Effector memory CD8-positive, alpha-beta T cell (primary cell): ENCODE data around the gene HOXD11.

Source experiments
- ATAC-seq: fragments of 150-1000 bp; cut with Tn5 transposase; replicated peaks from 2 replicates; pipeline ENCODE4 v1.10.0; 2021; ENCODE audit warnings: mild to moderate bottlenecking, moderate library complexity
- DNase-seq, 3 experiments: peaks; one replicate each; pipeline ENCODE4 v3.0.0; 2021
- H3K27ac Mint-ChIP-seq, 2 donors: one replicate each; pipeline ENCODE4 v1.8.0; 2022; ENCODE audit warnings: mild to moderate bottlenecking in 2 of 2, mixed read lengths in 2 of 2, moderate library complexity in 2 of 2
- H3K27me3 Mint-ChIP-seq, 2 donors: one replicate each; pipeline ENCODE4 v1.8.0; 2022; ENCODE audit warnings: mixed read lengths in 2 of 2
- H3K36me3 Mint-ChIP-seq: one replicate; pipeline ENCODE4 v1.8.0; 2022; ENCODE audit warnings: mild to moderate bottlenecking, moderate library complexity, mixed read lengths; ENCODE audit not compliant: insufficient read depth
- H3K4me1 Mint-ChIP-seq, 2 donors: one replicate each; pipeline ENCODE4 v1.8.0; 2022; ENCODE audit warnings: low read depth in 2 of 2, mixed read lengths in 2 of 2
- H3K4me3 Mint-ChIP-seq, 2 donors: one replicate each; pipeline ENCODE4 v1.8.0; 2022; ENCODE audit warnings: mild to moderate bottlenecking in 2 of 2, mixed read lengths in 2 of 2, moderate library complexity in 2 of 2
- H3K9me3 Mint-ChIP-seq, 2 donors: one replicate each; pipeline ENCODE4 v1.8.0; 2022; ENCODE audit warnings: mixed read lengths in 2 of 2

The HOXD11 gene

DNA sequence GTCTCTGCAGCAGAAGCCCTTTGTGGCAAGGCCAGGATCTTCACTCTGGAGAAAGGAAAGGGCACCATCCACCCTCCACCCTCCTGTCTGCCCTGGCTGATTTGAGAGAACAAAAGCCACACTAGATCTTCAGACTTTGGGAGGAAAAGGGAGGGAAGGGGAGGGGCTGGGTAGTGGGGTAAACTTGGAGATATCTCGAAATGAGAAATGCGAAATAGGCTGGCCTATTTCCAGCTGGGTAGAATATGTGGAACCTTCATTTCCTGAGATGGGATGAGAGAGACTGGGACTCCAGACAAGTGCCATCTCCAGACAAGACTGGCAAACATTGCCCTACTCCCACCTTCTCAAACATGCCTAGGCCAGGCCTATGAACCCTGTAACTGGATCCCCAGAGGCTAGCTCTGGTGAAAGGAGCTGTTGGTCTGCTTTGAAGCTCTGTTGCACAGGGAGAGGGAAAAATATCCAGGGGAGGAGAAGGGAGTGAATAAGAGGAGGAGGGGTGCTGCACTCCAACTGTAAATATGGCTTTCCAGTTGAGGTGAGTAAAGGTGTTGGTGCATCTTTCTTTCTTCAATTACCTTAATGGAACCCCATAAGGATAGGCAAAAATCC, 5.8 kb upstream of the HOXD11 start:
- Mint-ChIP-seq H3K4me3 (no peak overlapping the region), H3K9me3 (no peaks in the 10 kb centered on the region), H3K36me3 (peaks cover 42% of the 10 kb centered on the region), H3K27me3 (peaks cover 94 to 100% of the 10 kb centered on the region in 2 donors), H3K4me1 (peaks cover 20 to 36% of the 10 kb centered on the region in 2 donors), H3K27ac (no peak overlapping the region)
- no peak for ATAC-seq
- DNase-seq = no peak

DNA sequence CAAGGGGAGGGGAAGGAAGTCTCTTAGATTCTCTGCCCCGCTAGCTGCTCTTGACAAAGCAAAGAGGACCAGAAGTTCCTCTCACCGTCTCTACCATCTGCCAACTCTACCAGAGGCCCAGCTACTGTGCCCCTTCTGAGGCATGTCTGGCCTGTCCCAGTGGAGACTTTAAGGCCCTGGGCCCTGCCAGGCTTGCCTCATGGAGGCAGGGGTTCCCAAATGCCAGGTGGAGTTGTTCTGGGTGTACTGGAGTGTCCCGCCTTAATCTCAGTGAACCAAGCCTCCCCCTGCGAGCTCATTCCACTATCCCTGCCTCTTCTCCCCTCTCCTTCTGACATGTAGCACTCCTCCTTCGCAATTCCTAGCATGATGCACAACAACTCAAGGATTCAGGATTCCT, 5.2 kb upstream of the HOXD11 start:
- Mint-ChIP-seq H3K4me3 (no peak overlapping the region), H3K27me3 (peaks cover 91 to 100% of the 10 kb centered on the region in 2 donors), H3K27ac (no peak overlapping the region), H3K4me1 (peaks cover 17 to 33% of the 10 kb centered on the region in 2 donors), H3K36me3 (peaks cover 42% of the 10 kb centered on the region), H3K9me3 (no peaks in the 10 kb centered on the region)
- ATAC-seq (no peak), DNase-seq (no peak)

DNA sequence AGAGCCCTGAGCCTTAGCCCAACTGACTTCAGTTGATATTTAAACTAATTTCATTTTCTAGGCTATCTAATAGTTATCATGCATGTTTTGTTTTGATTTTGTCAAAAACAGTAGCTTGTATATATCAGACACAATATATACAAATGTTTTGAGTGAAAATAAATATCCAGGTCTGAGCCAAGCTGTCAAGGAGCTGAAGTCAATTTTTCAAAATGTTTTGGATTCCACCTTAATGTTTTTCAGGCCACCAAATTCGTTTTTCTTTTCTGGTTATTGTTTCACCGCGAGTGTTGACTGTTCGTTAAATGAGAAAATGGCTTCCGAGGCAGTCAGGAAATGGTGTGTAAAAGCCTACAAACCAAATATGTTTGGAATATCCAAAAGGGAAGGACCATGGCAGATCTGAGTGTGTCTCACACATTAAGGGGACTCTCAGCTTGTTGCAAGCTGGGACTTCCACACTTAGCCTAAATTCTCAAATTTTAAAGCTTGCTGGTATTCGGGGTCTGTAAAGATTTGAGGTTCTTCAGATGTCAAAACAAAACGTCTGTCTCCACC, 4.7 kb upstream of the HOXD11 start:
- H3K36me3 Mint-ChIP-seq = peaks cover 38% of the 10 kb centered on the region
- peaks cover 86 to 99% of the 10 kb centered on the region in 2 donors for H3K27me3 Mint-ChIP-seq
- no peak overlapping the region for H3K27ac Mint-ChIP-seq
- no peak for ATAC-seq
- no peaks in the 10 kb centered on the region for H3K9me3 Mint-ChIP-seq
- no peak overlapping the region for H3K4me3 Mint-ChIP-seq
- no peak for DNase-seq
- peaks cover 13 to 29% of the 10 kb centered on the region in 2 donors for H3K4me1 Mint-ChIP-seq

DNA sequence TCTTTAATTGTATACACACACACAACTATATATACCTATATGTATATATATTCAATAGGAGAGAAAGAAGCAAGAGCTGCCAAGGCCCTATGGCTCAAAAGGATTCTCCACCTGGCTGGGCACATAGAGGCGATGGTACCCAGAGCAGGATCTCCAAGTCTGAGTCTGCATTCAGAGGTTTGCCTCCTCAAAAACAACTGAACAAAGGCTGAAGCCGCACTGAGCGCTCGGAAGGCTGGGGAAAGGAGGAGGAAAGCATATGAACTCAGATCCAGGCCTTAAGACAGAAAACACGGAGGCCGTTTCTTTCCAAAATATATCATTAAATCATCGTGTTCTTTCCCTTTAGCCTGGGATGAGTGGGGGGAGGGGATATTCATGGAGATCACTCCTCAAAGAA, 3.9 kb upstream of the HOXD11 start:
- ATAC-seq (no peak), DNase-seq (no peak)
- Mint-ChIP-seq H3K27me3 (peaks cover 78 to 91% of the 10 kb centered on the region in 2 donors), H3K4me3 (no peak overlapping the region), H3K36me3 (peaks cover 39% of the 10 kb centered on the region), H3K9me3 (no peaks in the 10 kb centered on the region), H3K4me1 (peaks cover 6 to 23% of the 10 kb centered on the region in 2 donors), H3K27ac (no peak overlapping the region)

DNA sequence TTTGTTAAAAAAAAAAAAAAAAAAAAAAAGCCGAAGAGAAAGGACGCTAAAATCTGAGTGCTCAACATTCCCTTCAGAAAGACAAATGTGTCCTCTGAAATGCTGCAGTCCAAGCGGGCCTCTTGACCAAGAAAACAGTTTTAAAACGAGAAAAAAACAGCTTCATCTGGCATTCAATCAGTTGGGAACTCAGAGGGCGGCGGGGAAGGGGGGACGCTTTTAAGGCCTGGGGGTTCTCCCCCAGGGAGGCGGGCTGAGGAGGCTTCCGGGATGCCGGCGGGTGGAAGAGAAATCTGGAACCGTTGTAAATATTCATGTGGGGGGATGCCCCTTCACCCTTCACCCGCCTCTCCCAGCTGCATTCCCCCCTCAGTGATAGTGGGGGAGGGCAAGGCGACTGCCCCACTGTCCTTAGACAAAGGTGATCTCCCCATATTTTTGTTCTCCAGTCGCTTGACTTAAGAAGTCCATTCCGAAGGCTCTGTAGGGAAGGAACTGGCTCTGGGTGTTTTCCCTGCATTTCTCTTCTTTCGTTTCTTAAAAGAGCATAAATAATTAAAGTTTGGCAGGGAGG, 3.3 kb upstream of the HOXD11 start:
- H3K27me3 Mint-ChIP-seq = peaks cover 77 to 90% of the 10 kb centered on the region in 2 donors
- H3K4me1 Mint-ChIP-seq = peaks cover 9 to 23% of the 10 kb centered on the region in 2 donors
- no peak overlapping the region for H3K4me3 Mint-ChIP-seq
- peak overlapping the region in 1 of 2 donors; percentile 85 for H3K27ac Mint-ChIP-seq
- H3K36me3 Mint-ChIP-seq = peaks cover 43% of the 10 kb centered on the region
- H3K9me3 Mint-ChIP-seq = no peaks in the 10 kb centered on the region
- no peak for DNase-seq
- no peak for ATAC-seq

DNA sequence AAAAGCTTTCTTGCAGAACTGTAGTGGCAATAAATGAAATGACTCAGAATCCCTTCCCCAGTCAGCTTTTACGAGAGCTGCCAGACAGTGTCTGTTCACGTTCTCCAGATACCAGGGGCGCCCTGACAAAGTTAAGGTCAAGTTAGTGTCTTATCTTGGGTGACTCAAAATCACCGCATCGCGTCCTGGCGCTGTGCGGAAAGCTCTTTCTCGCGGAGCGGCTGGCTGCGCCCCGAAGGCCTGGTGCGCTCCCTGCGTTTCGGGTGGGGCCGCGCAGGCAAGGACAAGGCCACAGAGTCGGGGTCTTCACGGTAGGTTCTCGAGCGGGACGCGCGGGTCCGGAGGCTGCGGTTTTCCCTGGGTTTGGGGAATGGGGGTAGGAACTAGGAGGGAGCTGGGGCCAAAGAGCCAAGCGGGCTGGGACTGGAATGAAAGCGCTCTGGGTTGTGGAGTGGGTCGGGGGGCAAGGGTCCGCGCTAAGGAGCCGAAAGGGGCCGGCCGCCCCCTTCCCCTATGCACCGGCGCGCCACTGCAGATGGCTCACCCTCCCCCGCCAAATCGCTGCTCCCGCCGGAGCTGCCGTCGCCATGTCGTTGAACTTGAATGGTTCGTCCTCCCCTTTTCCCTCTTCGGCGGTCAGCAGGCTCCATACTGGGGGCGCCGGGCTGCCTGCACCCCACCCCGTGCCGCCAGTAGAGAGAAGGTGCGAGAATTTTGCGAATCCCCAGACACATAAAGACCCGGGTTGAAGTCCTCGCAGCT, 2.6 kb upstream of the HOXD11 start:
- H3K36me3 Mint-ChIP-seq = peaks cover 44% of the 10 kb centered on the region
- peaks cover 13 to 23% of the 10 kb centered on the region in 2 donors for H3K4me1 Mint-ChIP-seq
- peak overlapping the region in 1 of 2 donors; percentile 85 for H3K27ac Mint-ChIP-seq
- H3K27me3 Mint-ChIP-seq = peaks cover 77 to 90% of the 10 kb centered on the region in 2 donors
- H3K9me3 Mint-ChIP-seq = no peaks in the 10 kb centered on the region
- peak overlapping the region in 1 of 2 donors; percentile 59 for H3K4me3 Mint-ChIP-seq
- DNase-seq = no peak
- no peak for ATAC-seq

DNA sequence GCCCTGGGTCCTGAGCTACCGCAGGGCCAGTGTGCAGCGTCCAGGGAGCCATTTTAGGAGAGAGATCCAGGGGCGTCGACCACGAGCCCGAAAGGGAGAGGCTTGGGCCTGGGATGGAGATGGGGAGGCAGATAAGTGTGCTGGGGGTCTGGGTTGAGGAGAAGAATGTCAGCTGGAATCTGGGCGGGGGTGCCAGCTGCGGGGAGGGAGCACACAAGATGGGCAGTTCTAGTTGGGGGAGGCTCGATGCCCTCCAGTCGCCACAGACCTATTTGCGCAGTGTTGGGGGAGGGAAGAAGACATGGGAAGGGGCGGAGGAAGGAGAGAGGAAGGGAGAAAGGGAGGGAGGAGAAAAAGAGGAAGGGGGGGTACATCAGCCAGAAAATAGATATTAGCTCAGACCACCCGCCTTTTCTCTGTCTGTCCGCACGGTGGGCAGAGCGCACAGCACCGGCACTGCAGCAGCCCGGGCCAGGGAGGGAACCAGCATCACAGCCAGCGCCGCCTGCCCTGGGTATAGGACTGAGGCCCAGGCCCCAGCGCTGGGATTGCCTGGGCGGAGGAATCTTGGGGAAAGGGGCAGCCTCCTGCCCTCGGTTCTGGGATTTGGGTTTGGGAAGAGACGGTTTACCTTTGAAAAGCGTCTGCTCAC, 1.9 kb upstream of the HOXD11 start:
- Mint-ChIP-seq H3K4me3 (peak overlapping the region in 1 of 2 donors; percentile 59), H3K27ac (peak overlapping the region in 1 of 2 donors; percentile 85)

DNA sequence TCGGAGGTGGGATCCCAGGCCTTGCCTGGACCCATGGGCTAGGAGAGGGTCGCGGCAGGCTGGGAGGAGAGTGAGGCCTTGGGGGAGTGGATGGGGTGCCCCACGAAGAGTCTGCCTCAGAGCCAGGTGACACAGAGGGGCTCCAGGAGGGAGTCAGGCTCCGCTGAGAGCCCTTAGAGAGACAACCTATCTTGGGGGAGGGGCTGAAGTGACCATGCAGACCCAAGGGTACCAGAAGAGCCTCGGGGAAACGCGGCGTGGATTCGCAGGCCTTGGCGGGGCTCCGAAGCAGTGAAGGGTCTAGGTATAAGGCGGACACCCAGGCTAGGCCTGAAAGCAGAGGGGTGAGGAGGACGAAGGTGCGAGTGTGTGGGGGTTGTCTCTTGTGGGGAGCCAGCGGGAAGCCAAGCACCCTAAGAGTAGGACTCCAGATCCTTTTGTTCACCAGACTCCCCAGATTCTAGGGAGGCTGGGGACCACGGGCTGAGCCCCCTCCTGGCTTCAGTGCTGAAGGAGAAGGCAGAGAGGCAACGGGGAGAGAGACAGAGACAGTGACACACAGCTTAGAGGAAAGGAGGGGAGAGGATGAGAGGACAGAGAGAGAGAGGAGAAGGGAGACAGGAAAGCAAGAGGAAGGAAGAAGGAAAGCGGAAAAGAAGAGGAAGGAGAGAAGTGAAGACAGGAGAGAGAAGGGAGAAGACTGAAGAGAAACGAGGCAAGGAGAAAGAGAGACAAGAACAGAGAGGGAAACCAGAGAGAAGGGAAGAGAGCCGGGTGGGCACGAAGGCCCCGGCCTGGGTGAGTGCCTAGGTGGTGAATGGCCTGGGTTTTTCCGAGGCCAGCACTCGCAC, 1.1 kb upstream of the HOXD11 start:
- Mint-ChIP-seq H3K27me3 (peaks cover 80 to 90% of the 10 kb centered on the region in 2 donors), H3K9me3 (no peaks in the 10 kb centered on the region), H3K4me1 (peaks cover 14 to 23% of the 10 kb centered on the region in 2 donors), H3K36me3 (peaks cover 40% of the 10 kb centered on the region), H3K4me3 (peak overlapping the region; percentile 21 to 45), H3K27ac (no peak overlapping the region)
- ATAC-seq = no peak
- DNase-seq = no peak

More for the DNA sequence above, 1.9 kb upstream of the HOXD11 start:
- no peak for DNase-seq
- Mint-ChIP-seq H3K36me3 (peaks cover 46% of the 10 kb centered on the region), H3K27me3 (peaks cover 79 to 90% of the 10 kb centered on the region in 2 donors), H3K4me1 (peaks cover 14 to 23% of the 10 kb centered on the region in 2 donors), H3K9me3 (no peaks in the 10 kb centered on the region)
- no peak for ATAC-seq

DNA sequence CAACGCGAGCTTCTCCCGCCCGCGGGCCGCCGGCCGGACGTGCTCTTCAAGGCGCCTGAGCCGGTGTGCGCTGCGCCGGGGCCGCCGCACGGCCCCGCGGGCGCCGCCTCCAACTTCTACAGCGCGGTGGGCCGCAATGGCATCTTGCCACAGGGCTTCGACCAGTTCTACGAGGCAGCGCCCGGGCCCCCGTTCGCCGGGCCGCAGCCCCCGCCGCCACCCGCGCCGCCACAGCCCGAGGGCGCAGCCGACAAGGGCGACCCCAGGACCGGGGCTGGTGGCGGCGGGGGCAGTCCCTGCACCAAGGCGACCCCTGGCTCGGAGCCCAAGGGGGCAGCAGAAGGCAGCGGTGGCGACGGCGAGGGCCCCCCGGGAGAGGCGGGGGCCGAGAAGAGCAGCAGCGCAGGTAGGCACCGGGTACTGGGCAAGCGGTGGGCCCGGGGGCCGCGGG, 676 bp downstream of the HOXD11 start:
- Mint-ChIP-seq H3K9me3 (no peaks in the 10 kb centered on the region), H3K27ac (no peak overlapping the region), H3K4me1 (peaks cover 14 to 27% of the 10 kb centered on the region in 2 donors), H3K36me3 (peaks cover 56% of the 10 kb centered on the region), H3K27me3 (peaks cover 81 to 90% of the 10 kb centered on the region in 2 donors), H3K4me3 (no peak overlapping the region)
- DNase-seq (no peak), ATAC-seq (no peak)

DNA sequence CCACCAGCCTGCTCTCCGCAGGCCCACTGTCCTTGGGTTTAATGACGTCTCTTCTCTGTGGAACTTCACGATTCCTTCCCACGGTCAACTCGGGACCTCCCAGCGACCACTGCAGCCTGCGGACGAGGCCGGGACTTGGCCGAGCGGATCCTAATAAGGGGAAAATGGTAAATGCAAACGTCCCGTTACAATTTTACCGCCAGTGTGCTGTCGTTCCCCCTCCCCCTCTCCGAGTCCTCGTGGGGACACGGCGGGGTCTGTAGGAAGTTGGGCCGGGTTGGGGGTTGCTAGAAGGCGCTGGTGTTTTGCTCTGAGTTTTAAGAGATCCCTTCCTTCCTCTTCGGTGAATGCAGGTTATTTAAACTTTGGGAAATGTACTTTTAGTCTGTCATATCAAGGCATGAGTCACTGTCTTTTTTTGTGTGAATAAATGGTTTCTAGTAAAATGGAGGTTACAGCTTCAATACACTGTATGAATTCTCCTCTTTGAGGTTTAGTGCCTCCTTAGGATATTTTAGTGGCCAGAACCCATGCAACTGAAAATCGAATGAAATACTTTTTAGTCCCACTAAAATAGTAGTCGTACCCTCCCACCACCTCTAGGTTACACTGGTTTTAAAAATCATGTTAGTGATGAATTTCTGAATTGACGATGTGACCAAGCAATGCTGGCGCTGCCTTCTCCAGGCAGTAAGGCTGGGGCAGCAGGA, 2.3 kb downstream of the HOXD11 start:
- Mint-ChIP-seq H3K36me3 (peaks cover 52% of the 10 kb centered on the region), H3K9me3 (no peaks in the 10 kb centered on the region), H3K4me3 (peak overlapping the region in 1 of 2 donors; percentile 44), H3K27ac (peak overlapping the region in 1 of 2 donors; percentile 51), H3K27me3 (peaks cover 79 to 90% of the 10 kb centered on the region in 2 donors), H3K4me1 (peaks cover 14 to 22% of the 10 kb centered on the region in 2 donors)
- no peak for ATAC-seq
- no peak for DNase-seq

DNA sequence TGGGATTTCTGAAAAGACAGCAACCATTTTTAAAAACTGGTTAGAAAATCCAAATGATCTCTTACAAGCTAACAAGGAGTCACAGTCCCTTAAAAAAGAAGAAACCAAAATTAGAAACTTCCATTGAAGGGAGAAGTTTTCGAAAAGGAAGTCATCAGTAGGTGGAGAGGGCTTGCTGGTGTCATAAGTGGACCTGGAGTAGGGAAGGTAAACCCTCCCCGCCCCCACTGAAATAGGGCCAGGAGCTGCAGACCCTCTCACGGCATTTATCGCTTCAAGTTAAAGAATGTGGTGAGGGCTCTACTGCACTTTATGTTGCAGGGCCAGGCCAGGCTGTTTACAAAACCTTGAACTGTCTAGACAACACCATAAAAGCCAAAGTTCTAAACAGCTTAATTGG, 2.9 kb downstream of the HOXD11 start:
- H3K36me3 Mint-ChIP-seq = peaks cover 46% of the 10 kb centered on the region
- H3K4me1 Mint-ChIP-seq = peaks cover 14 to 18% of the 10 kb centered on the region in 2 donors
- ATAC-seq = no peak
- no peaks in the 10 kb centered on the region for H3K9me3 Mint-ChIP-seq
- H3K4me3 Mint-ChIP-seq = no peak overlapping the region
- peak overlapping the region in 1 of 2 donors; percentile 51 for H3K27ac Mint-ChIP-seq
- no peak for DNase-seq
- H3K27me3 Mint-ChIP-seq = peaks cover 76 to 90% of the 10 kb centered on the region in 2 donors
